WTC11 (cell line): Measurements from ENCODE around the gene TMEM239.

Source experiments
- E2F1 ChIP-seq: sonication (generic); formaldehyde crosslinking; IDR thresholded peaks from 2 replicates; pipeline ENCODE4 v1.8.0; 2022; ENCODE audit warnings: mild to moderate bottlenecking, missing genetic modification reagents
- E2F5 ChIP-seq: sonication (generic); formaldehyde crosslinking; IDR thresholded peaks from 2 replicates; pipeline ENCODE4 v1.8.1; 2022; ENCODE audit warnings: mild to moderate bottlenecking, moderate library complexity, missing genetic modification reagents
- ETV6 ChIP-seq: sonication (generic); formaldehyde crosslinking; IDR thresholded peaks from 2 replicates; pipeline ENCODE4 v1.8.1; 2022; ENCODE audit warnings: mild to moderate bottlenecking, missing genetic modification reagents
- GABPB1 ChIP-seq: sonication (generic); formaldehyde crosslinking; IDR thresholded peaks from 2 replicates; pipeline ENCODE4 v1.8.1; 2023; ENCODE audit warnings: mild to moderate bottlenecking, missing genetic modification reagents
- KAT7 ChIP-seq: sonication (generic); formaldehyde crosslinking; IDR thresholded peaks from 2 replicates; pipeline ENCODE4 v1.8.1; 2023; ENCODE audit warnings: missing genetic modification reagents, mild to moderate bottlenecking, borderline replicate concordance
- RELA ChIP-seq: sonication (generic); formaldehyde crosslinking; IDR thresholded peaks from 2 replicates; pipeline ENCODE4 v1.8.1; 2022; ENCODE audit warnings: missing genetic modification reagents, mild to moderate bottlenecking, borderline replicate concordance
- SP1 ChIP-seq: sonication (generic); formaldehyde crosslinking; conservative IDR thresholded peaks from 2 replicates; pipeline ENCODE4 v1.8.1; 2022; ENCODE audit warnings: missing genetic modification reagents
- TCF7 ChIP-seq: sonication (generic); formaldehyde crosslinking; IDR thresholded peaks from 2 replicates; pipeline ENCODE4 v1.8.0; 2022; ENCODE audit warnings: mild to moderate bottlenecking, low read depth, missing genetic modification reagents, moderate library complexity
- TF ChIP-seq, protein P1 (sequence below): fragments of 200-600 bp; IDR thresholded peaks from 2 replicates; pipeline ENCODE4 v1.8.0; 2022; ENCODE audit warnings: antibody characterized with exemption
- TF ChIP-seq, protein P2 (sequence below): sonication (generic); formaldehyde crosslinking; IDR thresholded peaks from 2 replicates; pipeline ENCODE4 v1.8.0; 2022; ENCODE audit warnings: mild to moderate bottlenecking, missing genetic modification reagents
- TF ChIP-seq, protein P3 (sequence below): fragments of 250-450 bp; sonication (Bioruptor Pico); IDR thresholded peaks from 2 replicates; pipeline ENCODE4 v2.1.2; 2022; ENCODE audit warnings: mild to moderate bottlenecking, moderate library complexity

DNA sequence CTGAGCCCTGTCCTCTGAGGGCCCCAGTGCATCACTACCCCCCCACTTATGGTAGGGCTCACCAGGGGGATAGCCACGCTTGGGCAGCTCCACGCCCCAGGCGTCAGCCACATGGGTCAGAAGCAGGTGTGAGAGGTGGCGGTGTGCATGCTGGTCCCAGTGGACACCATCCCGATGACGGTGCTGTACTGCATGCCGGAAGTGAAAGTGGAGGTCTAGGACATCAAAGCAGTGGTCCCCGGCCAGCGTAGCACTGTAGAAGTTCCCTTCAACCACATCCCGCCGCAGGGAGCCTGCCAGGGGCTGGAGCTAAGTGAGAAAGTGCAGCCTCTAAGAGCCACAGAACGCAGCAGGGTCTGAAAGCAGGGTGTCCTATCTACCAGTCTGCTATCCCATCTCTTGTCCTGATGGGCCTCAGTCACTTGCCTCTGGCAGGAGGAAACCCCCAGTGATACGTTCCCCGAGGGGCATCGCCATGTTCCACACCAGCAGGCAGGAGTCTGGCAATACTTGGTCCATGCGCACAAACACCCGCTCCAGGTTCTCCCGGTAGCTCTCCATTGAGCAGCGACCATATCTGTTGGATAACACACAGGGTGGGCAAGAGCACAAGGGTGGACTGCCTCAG lies 22.1 kb downstream of the TMEM239 start:
- TF ChIP-seq, protein P1, sequence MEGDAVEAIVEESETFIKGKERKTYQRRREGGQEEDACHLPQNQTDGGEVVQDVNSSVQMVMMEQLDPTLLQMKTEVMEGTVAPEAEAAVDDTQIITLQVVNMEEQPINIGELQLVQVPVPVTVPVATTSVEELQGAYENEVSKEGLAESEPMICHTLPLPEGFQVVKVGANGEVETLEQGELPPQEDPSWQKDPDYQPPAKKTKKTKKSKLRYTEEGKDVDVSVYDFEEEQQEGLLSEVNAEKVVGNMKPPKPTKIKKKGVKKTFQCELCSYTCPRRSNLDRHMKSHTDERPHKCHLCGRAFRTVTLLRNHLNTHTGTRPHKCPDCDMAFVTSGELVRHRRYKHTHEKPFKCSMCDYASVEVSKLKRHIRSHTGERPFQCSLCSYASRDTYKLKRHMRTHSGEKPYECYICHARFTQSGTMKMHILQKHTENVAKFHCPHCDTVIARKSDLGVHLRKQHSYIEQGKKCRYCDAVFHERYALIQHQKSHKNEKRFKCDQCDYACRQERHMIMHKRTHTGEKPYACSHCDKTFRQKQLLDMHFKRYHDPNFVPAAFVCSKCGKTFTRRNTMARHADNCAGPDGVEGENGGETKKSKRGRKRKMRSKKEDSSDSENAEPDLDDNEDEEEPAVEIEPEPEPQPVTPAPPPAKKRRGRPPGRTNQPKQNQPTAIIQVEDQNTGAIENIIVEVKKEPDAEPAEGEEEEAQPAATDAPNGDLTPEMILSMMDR: no peak
- TF ChIP-seq, protein P2, sequence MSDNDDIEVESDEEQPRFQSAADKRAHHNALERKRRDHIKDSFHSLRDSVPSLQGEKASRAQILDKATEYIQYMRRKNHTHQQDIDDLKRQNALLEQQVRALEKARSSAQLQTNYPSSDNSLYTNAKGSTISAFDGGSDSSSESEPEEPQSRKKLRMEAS (CRISPR knock-in tag): no peak
- TF ChIP-seq SP1 (CRISPR knock-in tag) (no peak), GABPB1 (CRISPR knock-in tag) (no peak), E2F1 (CRISPR knock-in tag) (no peak), KAT7 (no peak), RELA (CRISPR knock-in tag) (no peak), ETV6 (CRISPR knock-in tag) (no peak), E2F5 (CRISPR knock-in tag) (no peak), TCF7 (no peak)
- TF ChIP-seq, protein P3, sequence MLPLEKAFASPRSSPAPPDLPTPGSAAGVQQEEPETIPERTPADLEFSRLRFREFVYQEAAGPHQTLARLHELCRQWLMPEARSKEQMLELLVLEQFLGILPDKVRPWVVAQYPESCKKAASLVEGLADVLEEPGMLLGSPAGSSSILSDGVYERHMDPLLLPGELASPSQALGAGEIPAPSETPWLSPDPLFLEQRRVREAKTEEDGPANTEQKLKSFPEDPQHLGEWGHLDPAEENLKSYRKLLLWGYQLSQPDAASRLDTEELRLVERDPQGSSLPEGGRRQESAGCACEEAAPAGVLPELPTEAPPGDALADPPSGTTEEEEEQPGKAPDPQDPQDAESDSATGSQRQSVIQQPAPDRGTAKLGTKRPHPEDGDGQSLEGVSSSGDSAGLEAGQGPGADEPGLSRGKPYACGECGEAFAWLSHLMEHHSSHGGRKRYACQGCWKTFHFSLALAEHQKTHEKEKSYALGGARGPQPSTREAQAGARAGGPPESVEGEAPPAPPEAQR (CRISPR knock-in tag): no peak
